HG03175 (cell line): ENCODE measurements around the gene MAPK8IP3.
"Not testable (repeated sequence)": the region's sequence is repeated elsewhere in the genome, so short reads cannot be mapped to it uniquely, and the experiment has no call there.

Source experiments
- ATAC-seq: cut with Tn5 transposase; IDR thresholded peaks from one replicate; pipeline ENCODE4 v1.9.1; 2021; ENCODE audit warnings: mild to moderate bottlenecking, moderate library complexity; ENCODE audit not compliant: unreplicated experiment

The MAPK8IP3 gene

DNA sequence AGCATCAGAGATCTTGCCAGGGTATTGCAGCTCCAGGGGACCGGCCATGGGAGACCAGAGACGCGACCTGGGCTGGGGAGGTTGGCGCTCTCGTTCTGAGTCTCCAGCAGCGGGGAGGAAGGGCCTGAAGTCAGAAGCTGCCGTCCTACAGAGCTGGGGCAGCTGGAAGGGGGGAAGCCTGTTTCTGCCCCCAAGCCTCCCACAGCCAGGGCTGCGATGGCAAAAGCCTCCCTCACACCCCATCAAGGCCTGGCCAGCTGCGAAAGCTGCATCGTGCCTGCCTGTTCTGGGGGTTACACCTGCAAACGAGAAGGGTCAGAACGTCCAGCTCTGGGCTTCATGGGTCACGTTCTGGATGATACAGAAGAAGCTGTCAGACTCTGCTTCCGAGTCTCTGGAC, 26.1 kb downstream of the MAPK8IP3 start:
- no peak for ATAC-seq

DNA sequence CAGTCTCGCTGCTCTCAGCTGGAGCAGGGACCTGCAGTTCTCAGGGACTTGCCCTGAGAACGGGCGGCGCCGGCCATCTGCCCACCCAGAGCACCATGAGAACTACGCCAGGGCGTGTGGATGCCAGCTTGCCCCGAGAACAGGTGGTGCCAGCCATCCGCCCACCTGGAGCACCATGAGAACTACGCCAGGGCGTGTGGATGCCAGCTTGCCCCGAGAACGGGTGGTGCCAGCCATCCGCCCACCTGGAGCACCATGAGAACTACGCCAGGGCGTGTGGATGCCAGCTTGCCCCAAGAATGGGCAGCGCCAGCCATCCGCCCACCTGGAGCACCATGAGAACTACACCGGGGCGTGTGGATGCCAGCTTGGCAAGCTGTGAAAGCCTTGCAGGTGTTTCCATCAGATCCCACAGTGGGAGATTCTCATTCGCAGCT, 26.6 kb downstream of the MAPK8IP3 start:
- ATAC-seq = not testable (repeated sequence)

DNA sequence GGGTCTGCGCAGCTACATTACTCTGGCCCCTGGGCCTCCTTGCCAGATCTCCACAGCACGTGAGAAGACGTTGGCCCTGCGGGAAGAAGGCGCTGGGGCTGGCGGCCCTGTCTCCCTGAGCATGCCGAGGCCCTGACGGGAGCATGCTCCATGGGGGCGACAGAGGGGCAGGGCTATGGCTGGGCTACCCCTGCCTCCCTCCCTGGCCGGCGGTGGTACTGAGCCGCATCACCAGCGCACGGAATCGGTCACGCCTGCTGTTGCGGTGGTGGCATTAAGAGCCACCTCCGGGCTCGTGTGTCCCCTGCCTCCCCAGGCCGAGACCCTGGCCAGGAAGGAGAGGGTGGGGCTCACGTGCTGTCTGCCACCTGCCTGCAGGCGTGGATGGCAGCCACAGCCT, 28.1 kb downstream of the MAPK8IP3 start:
- ATAC-seq = no peak

- ATAC-seq = no peak
These were observed 28.8 kb downstream of the MAPK8IP3 start for GRCh38 chr16:1734816-1735215.

GRCh38 chr16:1740234-1740633, 34.2 kb downstream of the MAPK8IP3 start:
- no peak for ATAC-seq

DNA sequence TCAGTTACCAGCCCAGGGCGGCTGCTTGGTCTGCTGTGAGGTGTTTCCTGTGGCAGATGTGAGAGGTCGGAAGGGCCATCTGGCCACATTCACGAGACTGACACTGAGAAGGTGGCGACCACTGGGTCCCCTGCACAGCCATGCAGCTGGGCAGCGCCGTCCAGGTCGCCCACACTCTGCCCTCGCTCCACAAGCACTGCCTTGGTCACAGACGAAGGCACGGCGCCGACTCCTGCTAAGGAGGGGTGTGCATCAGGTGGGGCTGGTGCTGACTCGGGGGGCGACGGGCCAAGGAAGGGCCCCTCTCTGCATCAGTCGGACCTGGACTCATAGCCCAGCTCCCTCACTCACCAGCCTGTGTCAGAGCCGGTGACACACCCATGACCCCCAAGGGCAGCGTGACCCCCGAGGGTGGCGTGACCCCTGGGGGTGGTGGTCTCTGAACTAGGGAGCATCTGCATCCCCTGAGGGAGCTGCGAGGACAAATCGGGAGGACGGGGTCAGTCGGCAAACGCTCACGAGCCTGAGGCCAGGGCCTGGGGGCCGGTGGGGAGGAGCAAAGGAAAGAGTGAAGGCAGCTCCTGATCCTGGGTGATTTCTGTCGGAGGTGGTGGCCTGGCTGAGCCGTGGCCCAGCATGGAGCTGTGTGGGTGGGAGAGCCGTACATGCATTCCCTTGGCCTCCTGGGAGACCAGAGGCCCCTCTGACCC, 34.9 kb downstream of the MAPK8IP3 start:
- no peak for ATAC-seq

- no peak for ATAC-seq
These were observed 35.7 kb downstream of the MAPK8IP3 start for GRCh38 chr16:1741553-1742165.

DNA sequence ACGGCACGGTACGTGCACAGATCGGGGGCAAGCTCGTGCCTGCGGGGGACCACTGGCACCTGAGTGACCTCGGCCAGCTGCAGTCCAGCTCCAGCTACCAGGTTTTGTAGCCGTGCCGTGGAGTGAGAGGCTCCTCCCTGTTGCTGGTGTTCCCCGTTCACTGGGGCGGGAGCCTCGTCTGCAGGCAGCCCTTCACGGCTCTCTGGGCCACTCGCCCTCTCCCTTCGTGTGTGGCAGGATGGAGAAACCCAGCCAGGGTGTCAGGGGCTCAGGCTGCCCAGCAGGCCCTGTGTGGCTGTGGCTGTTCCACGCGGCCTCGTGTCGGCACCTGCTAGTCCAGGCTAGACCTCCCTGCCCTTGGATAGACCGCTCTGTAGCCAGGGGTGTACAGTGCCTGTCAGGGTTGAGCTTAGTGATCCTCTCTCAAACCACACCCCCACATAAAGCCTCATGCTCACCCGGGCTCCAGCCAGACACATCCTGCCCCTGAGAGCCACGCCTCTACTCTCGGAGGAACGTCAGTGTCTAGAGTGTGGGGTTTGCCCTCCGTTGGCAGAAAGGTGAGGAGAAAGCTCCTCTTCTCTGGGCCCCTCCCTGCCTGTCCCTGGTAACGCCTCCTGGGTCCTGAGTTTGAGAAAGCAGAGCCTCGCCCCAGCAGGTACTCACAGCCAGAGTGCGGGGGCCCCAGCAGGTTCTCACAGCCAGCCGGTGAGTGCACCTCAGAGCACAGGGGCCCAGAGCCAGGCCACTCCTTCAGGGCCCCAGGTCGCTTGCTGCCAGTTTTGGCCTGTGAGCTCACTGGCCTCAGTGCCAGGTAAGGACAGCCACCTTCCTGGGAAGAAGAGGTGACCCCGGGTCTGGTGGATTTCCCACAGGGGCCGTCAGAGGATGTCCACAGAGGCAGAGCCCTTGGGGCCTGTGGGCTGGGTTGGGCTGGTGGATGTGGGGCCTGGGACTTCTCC, 37.7 kb downstream of the MAPK8IP3 start:
- no peak for ATAC-seq

- ATAC-seq = no peak
These were observed 38.4 kb downstream of the MAPK8IP3 start for GRCh38 chr16:1744338-1744840.

DNA sequence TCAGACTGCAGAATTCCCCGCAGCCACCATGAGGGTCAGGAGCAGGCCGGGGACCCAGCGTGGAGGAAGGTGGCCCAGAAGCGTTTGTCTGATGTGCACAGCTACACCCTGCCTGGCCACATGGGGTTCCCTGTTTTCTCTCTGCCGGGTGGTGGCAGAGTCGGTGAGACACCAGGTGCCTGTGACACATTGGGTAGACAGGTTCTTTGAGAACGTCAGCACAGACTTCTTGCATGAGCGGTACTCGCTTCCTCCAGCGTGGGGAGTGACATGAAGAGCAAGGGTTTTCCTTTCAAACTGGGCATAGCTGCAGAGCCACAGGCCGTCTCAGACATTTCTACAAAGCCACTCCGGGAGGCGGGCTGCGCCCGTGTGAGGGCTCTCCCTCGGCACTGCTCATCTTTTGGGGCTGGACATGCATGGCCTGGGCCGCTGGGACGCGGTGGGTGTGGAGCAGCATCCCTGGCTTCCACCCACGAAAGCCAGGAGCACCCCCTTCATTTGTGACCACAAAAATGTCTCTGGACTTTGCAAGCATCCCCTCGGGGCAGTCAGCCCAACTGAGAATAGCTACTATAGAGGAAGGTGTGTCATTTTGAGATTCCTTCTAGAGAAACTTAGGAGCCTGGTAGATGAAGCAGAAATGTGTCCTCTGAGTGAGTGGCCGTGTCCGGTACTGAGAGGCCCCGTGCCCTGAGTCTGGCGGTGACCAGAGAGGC, 39.3 kb downstream of the MAPK8IP3 start:
- no peak for ATAC-seq

GRCh38 chr16:1745900-1746692, 40.1 kb downstream of the MAPK8IP3 start:
- no peak for ATAC-seq

GRCh38 chr16:1746693-1747195, 40.7 kb downstream of the MAPK8IP3 start:
- ATAC-seq = no peak

DNA sequence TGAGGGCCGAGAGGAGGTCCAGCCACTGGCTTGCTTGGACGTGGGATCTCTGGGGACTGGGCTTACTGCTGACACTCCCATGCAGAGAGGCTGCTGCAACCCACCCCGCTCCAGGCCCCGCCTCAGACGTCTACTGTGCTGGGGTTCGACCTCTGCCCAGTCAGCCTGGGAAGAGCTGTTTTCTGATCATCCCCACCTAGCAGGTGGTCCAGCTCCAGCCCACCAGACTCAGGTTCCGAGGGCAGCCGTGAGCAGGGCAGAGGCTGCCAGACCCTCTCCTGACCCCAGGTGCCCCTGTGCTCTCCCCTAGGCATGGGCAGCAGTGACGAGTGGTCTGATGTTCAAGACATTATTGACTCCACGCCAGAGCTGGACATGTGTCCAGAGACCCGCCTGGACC, 41.9 kb downstream of the MAPK8IP3 start:
- no peak for ATAC-seq

DNA sequence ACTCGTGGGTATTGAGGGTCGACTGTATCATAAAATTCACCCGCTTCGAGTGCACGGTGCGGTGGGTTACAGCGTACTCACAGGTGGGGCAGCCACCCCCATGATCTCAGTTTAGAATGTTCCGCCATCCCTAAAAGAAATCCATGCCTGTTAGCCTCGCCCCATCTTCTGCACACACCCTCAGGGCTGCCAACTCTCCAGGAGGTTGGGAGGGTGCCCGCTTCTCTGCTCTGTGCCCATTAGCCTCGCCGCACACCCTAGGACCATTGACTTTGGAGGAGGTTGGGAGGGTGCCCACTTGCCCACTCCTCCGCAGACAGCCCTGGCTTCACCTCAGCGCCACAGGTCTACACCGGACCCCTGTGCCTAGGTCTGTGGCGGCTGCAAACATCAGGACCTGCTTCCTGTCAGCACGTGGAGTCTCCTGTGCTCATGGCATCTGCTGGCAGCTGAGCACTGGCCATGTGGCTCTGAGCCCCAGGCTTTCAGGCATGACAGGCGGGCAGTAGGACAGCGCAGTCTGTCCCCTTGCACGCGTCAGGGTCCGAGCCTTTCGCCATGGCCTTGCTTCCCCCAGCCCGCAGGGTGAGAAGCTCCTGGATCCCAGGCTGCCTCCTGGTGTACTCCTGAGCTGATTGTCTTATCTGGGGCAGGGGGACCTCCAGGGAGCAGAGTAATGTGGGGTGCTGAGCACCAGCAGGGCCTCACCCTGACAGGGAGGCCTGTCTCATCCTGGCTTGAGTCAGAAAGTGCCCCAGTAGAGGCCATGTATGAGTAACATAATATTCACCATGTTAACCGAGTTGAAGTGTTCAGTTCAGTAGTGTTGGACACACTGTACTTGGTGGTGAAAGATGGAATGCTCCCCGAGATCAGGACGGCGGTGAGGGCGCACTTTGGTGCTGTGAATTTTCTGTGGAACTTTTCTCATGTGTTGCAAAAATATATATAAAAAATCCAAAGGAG, 43.4 kb downstream of the MAPK8IP3 start:
- no peak for ATAC-seq

DNA sequence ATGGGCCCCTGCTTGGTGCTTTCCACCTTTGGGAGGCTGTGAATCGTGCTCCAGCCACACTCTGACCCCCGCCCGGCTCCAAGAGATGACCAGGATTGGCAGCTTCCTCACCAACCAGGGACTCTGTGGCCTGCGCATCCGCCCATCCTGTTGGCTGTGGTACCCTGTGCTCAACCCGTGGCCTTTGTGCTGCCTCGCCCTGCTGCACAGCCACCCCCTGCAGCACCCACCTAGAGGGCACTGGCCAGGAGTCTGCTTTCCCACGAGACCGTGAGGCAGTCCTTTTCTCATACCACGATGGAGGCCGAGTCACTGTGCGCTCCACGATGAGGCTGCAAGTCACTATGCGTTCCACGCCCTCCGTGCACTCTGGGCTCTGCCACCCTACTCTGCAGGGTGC, 46.0 kb downstream of the MAPK8IP3 start:
- ATAC-seq = no peak

DNA sequence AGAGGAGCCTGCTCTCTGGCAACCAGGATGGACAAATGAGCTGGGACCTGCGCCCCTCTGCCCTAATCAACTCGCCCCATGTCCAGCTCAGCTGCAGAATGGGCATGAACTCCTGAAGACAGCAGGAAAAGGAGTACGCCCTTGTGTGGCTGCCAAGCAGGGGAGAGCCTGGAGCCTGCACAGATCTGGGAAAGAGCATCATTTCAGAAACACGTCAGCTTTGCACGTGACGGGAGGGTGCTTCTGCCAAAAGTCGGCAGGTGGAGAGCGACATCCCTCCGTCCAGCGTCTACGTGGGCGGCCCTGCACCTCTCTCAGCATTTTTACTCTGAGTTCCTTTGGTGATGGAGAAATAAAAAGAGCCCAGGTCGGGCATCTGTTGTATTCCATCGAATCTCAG, 46.9 kb downstream of the MAPK8IP3 start:
- no peak for ATAC-seq

DNA sequence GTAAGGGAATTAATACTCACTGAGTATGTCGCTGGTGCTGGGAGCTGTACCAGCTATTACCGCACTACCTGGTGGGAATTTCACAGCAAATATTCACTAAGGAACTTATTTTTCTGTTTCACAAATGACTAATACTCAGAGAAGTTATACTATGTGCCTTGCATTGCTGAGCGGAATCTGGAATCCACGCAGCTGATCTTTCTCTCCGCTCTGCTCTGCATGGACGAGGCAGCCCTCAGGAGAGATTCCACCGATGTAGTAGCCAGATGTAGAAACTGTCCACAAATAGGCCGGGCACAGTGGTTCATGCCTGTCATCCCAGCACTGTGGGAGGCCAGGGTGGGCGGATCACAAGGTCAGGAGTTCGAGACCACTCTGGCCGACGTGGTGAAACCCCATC, 48.2 kb downstream of the MAPK8IP3 start:
- ATAC-seq = no peak

DNA sequence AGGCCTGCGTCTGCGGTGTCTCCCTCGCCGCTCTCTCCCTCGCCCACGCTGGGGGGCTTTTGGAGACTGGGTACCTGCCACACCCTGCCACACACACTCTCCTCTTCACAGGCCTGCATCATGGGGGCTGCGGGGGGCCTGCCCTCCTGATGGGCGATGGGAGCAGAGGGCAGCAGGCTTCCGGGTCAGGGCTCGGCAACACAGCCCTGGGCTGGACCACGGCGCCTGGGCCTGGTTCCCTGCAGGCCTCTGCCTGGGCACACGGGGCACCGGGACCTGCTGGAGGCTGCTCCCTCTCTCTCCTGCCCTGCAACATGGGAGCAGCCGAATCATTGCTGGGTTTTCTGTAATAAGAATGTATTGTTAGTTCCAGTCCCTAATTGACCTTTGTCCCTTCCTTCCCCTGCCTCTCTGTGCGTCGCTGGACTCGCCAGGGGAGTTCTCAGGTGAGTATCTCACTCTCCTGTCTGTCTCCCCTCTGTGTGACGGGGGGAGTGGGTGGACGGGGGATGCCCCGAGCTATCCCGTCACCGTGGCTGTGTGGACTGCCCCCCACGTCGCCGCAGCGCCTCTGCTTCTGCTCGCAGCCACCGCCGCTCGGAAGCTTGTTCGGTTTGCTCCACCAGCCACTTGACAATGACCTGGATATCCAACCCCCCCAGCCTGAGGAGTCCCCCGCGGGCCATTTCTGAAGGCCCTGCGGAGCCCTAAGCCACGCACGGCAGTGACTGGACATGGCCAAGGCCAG, 51.9 kb downstream of the MAPK8IP3 start:
- ATAC-seq = no peak
